CD4-positive, alpha-beta T cell treated with Interleukin-21 for 1 hour (primary cell): ENCODE measurements around the gene RD3L.
"Not testable (repeated sequence)": the region's sequence is repeated elsewhere in the genome, so short reads cannot be mapped to it uniquely, and the experiment has no call there.

Source experiments
- DNase-seq: peaks from one replicate; pipeline ENCODE4 v3.0.0-alpha.2; 2020

RD3L gene

GRCh38 chr14:103927566-103927965, 14.8 kb downstream of the RD3L start:
- DNase-seq, result no peak

- no peak for DNase-seq
Observed at GRCh38 chr14:103925316-103925715, 17.0 kb downstream of the RD3L start.

- DNase-seq, result no peak
Observed at GRCh38 chr14:103923863-103924262, 18.5 kb downstream of the RD3L start.

- not testable (repeated sequence) for DNase-seq
Observed at GRCh38 chr14:103921855-103922200, 20.5 kb downstream of the RD3L start.

- DNase-seq, result peak; percentile 94
Observed at GRCh38 chr14:103920981-103921854, 21.1 kb downstream of the RD3L start.

- no peak for DNase-seq
Observed at GRCh38 chr14:103916636-103917262, 25.6 kb downstream of the RD3L start.

GRCh38 chr14:103915616-103916015, 26.7 kb downstream of the RD3L start:
- no peak for DNase-seq

GRCh38 chr14:103910984-103911383, 31.3 kb downstream of the RD3L start:
- DNase-seq, result no peak

- peak; percentile 77 for DNase-seq
Observed at GRCh38 chr14:103910262-103910935, 31.9 kb downstream of the RD3L start.

GRCh38 chr14:103909531-103910261, 32.6 kb downstream of the RD3L start:
- no peak for DNase-seq

GRCh38 chr14:103908580-103908979, 33.7 kb downstream of the RD3L start:
- DNase-seq, result peak; percentile 30

GRCh38 chr14:103905842-103906456, 36.4 kb downstream of the RD3L start:
- no peak for DNase-seq

GRCh38 chr14:103904493-103905107, 37.7 kb downstream of the RD3L start:
- DNase-seq, result no peak

- no peak for DNase-seq
Observed at GRCh38 chr14:103899833-103900232, 42.5 kb downstream of the RD3L start.

GRCh38 chr14:103899316-103899715, 43.0 kb downstream of the RD3L start:
- DNase-seq, result no peak

- DNase-seq, result no peak
Observed at GRCh38 chr14:103898711-103899110, 43.6 kb downstream of the RD3L start.

GRCh38 chr14:103898204-103898603, 44.1 kb downstream of the RD3L start:
- DNase-seq, result no peak

- DNase-seq, result no peak
Observed at GRCh38 chr14:103897075-103897947, 45.0 kb downstream of the RD3L start.

- DNase-seq, result no peak
Observed at GRCh38 chr14:103896578-103896977, 45.8 kb downstream of the RD3L start.

GRCh38 chr14:103894723-103895059, 47.6 kb downstream of the RD3L start:
- DNase-seq, result no peak

GRCh38 chr14:103894034-103894722, 48.2 kb downstream of the RD3L start:
- DNase-seq, result no peak
